HG03108 (cell line): Measurements from ENCODE around the gene POF1B.

Experiments used
- ATAC-seq: cut with Tn5 transposase; IDR thresholded peaks from one replicate; pipeline ENCODE4 v1.9.1; 2021; ENCODE audit warnings: moderate library complexity; ENCODE audit not compliant: unreplicated experiment

POF1B gene

GRCh38 chrX:85243761-85244449 is 135.6 kb downstream of the POF1B start, which contains the start of the genes SATL1 and ZNF711:
SATL1 (minus strand) TSS chrX:85243779; CDS start chrX:85108968, 134,811 bp downstream.
ZNF711 (plus strand) TSS chrX:85243991; CDS start chrX:85247573, 3,582 bp downstream.
- ATAC-seq, result no peak

- ATAC-seq, result no peak
Observed at GRCh38 chrX:85243155-85243554, 136.3 kb downstream of the POF1B start.
